Endothelial cell of umbilical vein (primary cell): ENCODE measurements around the gene AP2B1. TPM values are rescaled to one million over a fixed set of nuclear protein-coding genes. Genes with fewer than 3 reads are reported as not detected.

Source experiments
- BruUV-seq: library from RNA; stranded (reverse); fragments of 400-500 nt; replicated peaks from 2 replicates; lab custom pipeline; 2021; lab: Mats Ljungman, UMichigan
- CTCF ChIA-PET: fragments of 300-600, 350-600 bp; sonication (Branson Sonifier 250); formaldehyde crosslinking; loops from one replicate; lab custom pipeline; 2021; ENCODE audit warnings: antibody characterized with exemption, inconsistent platforms; lab: Charles Lee
- POLR2A ChIA-PET: fragments of 300-600, 350-600 bp; sonication (Branson Sonifier 250); formaldehyde crosslinking; loops from one replicate; lab custom pipeline; 2021; ENCODE audit warnings: antibody characterized with exemption, inconsistent platforms; lab: Charles Lee
- DNase-seq: peaks from one replicate; pipeline ENCODE4 v3.0.0-alpha.2; 2011; ENCODE audit warnings: low read depth, low spot score
- FAIRE-seq: peaks from 2 replicates; lab custom pipeline; 2011; peaks lifted over from hg19 to GRCh38; lab: Jason Lieb, UNC
- H2AFZ ChIP-seq: 2 replicates; pipeline ENCODE4 v1.6.0; 2012; ENCODE audit warnings: low read depth, low read length, control low read depth, inconsistent platforms
- H3K27ac ChIP-seq: 2 replicates; pipeline ENCODE4 v1.5.1; 2011; ENCODE audit warnings: low read depth, mild to moderate bottlenecking, control low read depth, low read length, moderate library complexity; ENCODE audit not compliant: insufficient read depth
- H3K27me3 ChIP-seq, 2 experiments: 2 replicates each; pipeline versions ENCODE4 v1.6.0 to v1.6.1; 2011; ENCODE audit warnings: low read length in 2 of 2, mixed read lengths in 1 of 2; ENCODE audit not compliant: control insufficient read depth in 2 of 2, insufficient read depth in 2 of 2
- H3K36me3 ChIP-seq, 2 experiments: 2 replicates in 1 of 2; 3 replicates in 1 of 2; pipeline ENCODE4 v1.5.1; 2011; ENCODE audit warnings: low read length in 2 of 2, mild to moderate bottlenecking in 1 of 2, moderate library complexity in 1 of 2; ENCODE audit not compliant: control insufficient read depth in 2 of 2, insufficient read depth in 2 of 2; ENCODE audit errors: extremely low read depth in 1 of 2
- H3K4me1 ChIP-seq: 3 replicates; pipeline ENCODE4 v1.5.1; 2011; ENCODE audit warnings: mild to moderate bottlenecking, low read length; ENCODE audit not compliant: control insufficient read depth, insufficient read depth; ENCODE audit errors: extremely low read depth
- H3K4me2 ChIP-seq: 2 replicates; pipeline ENCODE4 v1.6.1; 2011; ENCODE audit warnings: low read length, control low read depth, mixed read lengths; ENCODE audit not compliant: insufficient read depth
- H3K4me3 ChIP-seq, 3 experiments: fragments of 200-600 bp in 1 of 3; sonication (generic), shearing (Covaris generic) in 1 of 3; replicated peaks in 1 of 3; 2 replicates each; pipeline ENCODE4 v1.5.1; 2011 to 2016; ENCODE audit warnings: control low read depth in 3 of 3, low read length in 3 of 3, mild to moderate bottlenecking in 2 of 3, inconsistent platforms in 1 of 3, low read depth in 1 of 3, moderate library complexity in 1 of 3; ENCODE audit not compliant: insufficient read depth in 1 of 3
- H3K79me2 ChIP-seq: 2 replicates; pipeline ENCODE4 v1.6.0; 2012; ENCODE audit warnings: low read length, inconsistent platforms; ENCODE audit not compliant: control insufficient read depth, insufficient read depth
- H3K9ac ChIP-seq: replicated peaks from 2 replicates; pipeline ENCODE3; 2011; ENCODE audit warnings: low read length, control low read depth; ENCODE audit not compliant: insufficient read depth; ENCODE audit errors: extremely low read depth
- H3K9me1 ChIP-seq: replicated peaks from 3 replicates; pipeline ENCODE4 v1.6.0; 2011; ENCODE audit warnings: mild to moderate bottlenecking, low read length; ENCODE audit not compliant: control insufficient read depth, insufficient read depth; ENCODE audit errors: extremely low read depth
- H3K9me3 ChIP-seq: replicated peaks from 2 replicates; pipeline ENCODE4 v1.5.1; 2012; ENCODE audit warnings: low read length, inconsistent platforms; ENCODE audit not compliant: control insufficient read depth, insufficient read depth
- H4K20me1 ChIP-seq: replicated peaks from 2 replicates; pipeline ENCODE3; 2011; ENCODE audit warnings: mild to moderate bottlenecking, low read length; ENCODE audit not compliant: control insufficient read depth, insufficient read depth; ENCODE audit errors: extremely low read depth
- EZH2 ChIP-seq: IDR thresholded peaks from 2 replicates; pipeline ENCODE4 v1.6.1; 2012; ENCODE audit warnings: borderline replicate concordance, low read depth, mild to moderate bottlenecking, moderate library complexity, low read length, inconsistent platforms; ENCODE audit not compliant: severe bottlenecking
- FOS ChIP-seq: IDR thresholded peaks from 2 replicates; pipeline ENCODE4 v1.6.1; 2011; ENCODE audit warnings: mild to moderate bottlenecking, low read length, moderate library complexity, borderline replicate concordance; ENCODE audit not compliant: insufficient read depth
- GATA2 ChIP-seq: IDR thresholded peaks from 2 replicates; pipeline ENCODE4 v1.7.0; 2011; ENCODE audit warnings: low read depth, mild to moderate bottlenecking, moderate library complexity, mixed read lengths, low read length; ENCODE audit not compliant: insufficient read length, insufficient read depth
- JUN ChIP-seq: IDR thresholded peaks from 2 replicates; pipeline ENCODE4 v1.6.1; 2011; ENCODE audit warnings: borderline replicate concordance, low read depth; ENCODE audit not compliant: insufficient read length, insufficient read depth
- MYC ChIP-seq: IDR thresholded peaks from one replicate; pipeline ENCODE4 v1.6.1; 2011; ENCODE audit warnings: mild to moderate bottlenecking, low read depth, low read length
- POLR2A ChIP-seq: IDR thresholded peaks from 2 replicates; pipeline ENCODE4 v1.6.1; 2012; ENCODE audit warnings: low read depth, mild to moderate bottlenecking, control low read depth, low read length
- POLR2AphosphoS5 ChIP-seq: IDR thresholded peaks from 2 replicates; pipeline ENCODE4 v1.6.1; 2012; ENCODE audit warnings: low read depth, mild to moderate bottlenecking, control low read depth, low read length, moderate library complexity; ENCODE audit not compliant: insufficient read depth
- dilution Hi-C: fragments of 300-500 bp; cut with MboI; formaldehyde crosslinking; loops from one replicate; pipeline ENCODE4 v1.15.0; 2019; ENCODE audit warnings: low sequenced_read_pairs; ENCODE audit not compliant: extremely low pct_ligation_motif_present
- intact Hi-C: fragments of 100-400 bp; cut with micrococcal nuclease; formaldehyde crosslinking; loops from one replicate; pipeline ENCODE4 v1.10.0; 2022
- polyA plus RNA-seq, 4 experiments: library from polyadenylated mRNA; depleted of rRNA in 3 of 4; stranded (reverse) in 3 of 4; unstranded in 1 of 4; fragments of >200 nt; gene quantifications; 2 replicates each; pipeline versions ENCODE4 v1.2.1 to v1.2.3, GENCODE V29; 2011 to 2012; ENCODE audit warnings: missing spikeins in 1 of 4
- total RNA-seq: library from RNA; stranded (reverse); gene quantifications from 2 replicates; pipeline ENCODE4 v1.2.3, GENCODE V29; 2021
- TF ChIP-seq, protein P1 (sequence below): IDR thresholded peaks from 2 replicates; pipeline ENCODE4 v1.6.1; 2011; ENCODE audit not compliant: insufficient read depth, insufficient read length
- TF ChIP-seq, protein P2 (sequence below), 2 donors: IDR thresholded peaks; 1 replicate in 1 of 2; 2 replicates in 1 of 2; pipeline ENCODE4 v1.5.1; 2011; ENCODE audit warnings: low read length in 2 of 2, mild to moderate bottlenecking in 2 of 2, moderate library complexity in 2 of 2, control low read depth in 1 of 2, inconsistent platforms in 1 of 2, low read depth in 1 of 2; ENCODE audit not compliant: insufficient read depth in 1 of 2; ENCODE audit errors: extremely low read depth in 1 of 2

Gene AP2B1
- total and polyA plus RNA-seq, 2 donors (not counting 3 experiments of a cell fraction or from before 2014, with no cell fraction given), result 106 to 198 TPM

DNA sequence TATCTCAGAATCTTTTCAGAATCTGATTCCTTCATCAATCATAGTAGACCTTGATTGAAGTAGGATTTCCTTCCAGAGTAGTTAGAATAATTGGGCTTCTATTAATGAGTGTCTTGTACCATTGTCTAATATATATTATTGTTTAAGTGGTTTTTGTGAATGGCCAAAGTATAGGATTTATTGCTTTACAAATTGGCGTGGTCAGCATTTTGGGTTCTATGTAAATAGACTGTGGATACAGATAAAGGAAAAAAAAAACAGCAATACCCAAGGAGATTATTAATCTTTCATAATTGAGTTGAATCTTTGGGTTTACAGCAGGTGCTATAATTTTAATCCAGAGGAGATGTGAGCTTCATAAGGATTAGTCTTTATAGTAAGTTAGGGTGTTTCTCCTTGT is 64.3 kb downstream of the AP2B1 start:
- Histone ChIP-seq H3K36me3 (peaks cover 5 to 14% of the 10 kb centered on the region in 2 experiments), H3K9me1 (no peaks in the 10 kb centered on the region), H3K4me1 (no peaks in the 10 kb centered on the region), H3K4me3 (no peak overlapping the region), H3K4me2 (no peak overlapping the region), H3K9me3 (no peaks in the 10 kb centered on the region), H3K79me2 (peaks cover 14% of the 10 kb centered on the region), H2AFZ (no peak overlapping the region), H4K20me1 (no peaks in the 10 kb centered on the region), H3K27me3 (no peaks in the 10 kb centered on the region), H3K9ac (no peak overlapping the region), H3K27ac (no peak overlapping the region)
- FAIRE-seq (no peak), DNase-seq (no peak)
- intact Hi-C loops, result no loop called here
- POLR2A ChIA-PET, result no interaction called here
- no TSS peak for BruUV-seq
- CTCF ChIA-PET, result interaction anchor here (1.1 to 2.3 kb wide), 5 partner anchors 8 to 96 kb away, joined by 3 to 6 read pairs (median 3); no protein-coding TSS in a partner anchor
- TF ChIP-seq JUN (no peak), POLR2AphosphoS5 (no peak), POLR2A (no peak), GATA2 (no peak), MYC (no peak), FOS (no peak), EZH2 (no peak)
- TF ChIP-seq, protein P1, sequence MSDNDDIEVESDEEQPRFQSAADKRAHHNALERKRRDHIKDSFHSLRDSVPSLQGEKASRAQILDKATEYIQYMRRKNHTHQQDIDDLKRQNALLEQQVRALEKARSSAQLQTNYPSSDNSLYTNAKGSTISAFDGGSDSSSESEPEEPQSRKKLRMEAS, result no peak
- TF ChIP-seq, protein P2, sequence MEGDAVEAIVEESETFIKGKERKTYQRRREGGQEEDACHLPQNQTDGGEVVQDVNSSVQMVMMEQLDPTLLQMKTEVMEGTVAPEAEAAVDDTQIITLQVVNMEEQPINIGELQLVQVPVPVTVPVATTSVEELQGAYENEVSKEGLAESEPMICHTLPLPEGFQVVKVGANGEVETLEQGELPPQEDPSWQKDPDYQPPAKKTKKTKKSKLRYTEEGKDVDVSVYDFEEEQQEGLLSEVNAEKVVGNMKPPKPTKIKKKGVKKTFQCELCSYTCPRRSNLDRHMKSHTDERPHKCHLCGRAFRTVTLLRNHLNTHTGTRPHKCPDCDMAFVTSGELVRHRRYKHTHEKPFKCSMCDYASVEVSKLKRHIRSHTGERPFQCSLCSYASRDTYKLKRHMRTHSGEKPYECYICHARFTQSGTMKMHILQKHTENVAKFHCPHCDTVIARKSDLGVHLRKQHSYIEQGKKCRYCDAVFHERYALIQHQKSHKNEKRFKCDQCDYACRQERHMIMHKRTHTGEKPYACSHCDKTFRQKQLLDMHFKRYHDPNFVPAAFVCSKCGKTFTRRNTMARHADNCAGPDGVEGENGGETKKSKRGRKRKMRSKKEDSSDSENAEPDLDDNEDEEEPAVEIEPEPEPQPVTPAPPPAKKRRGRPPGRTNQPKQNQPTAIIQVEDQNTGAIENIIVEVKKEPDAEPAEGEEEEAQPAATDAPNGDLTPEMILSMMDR (IDR thresholded peaks at IDR 0.05; ENCODE audit: extremely low read depth in 1 of 2, insufficient read depth in 1 of 2, low read depth in 1 of 2, low read length in 2 of 2), result no peak
- dilution Hi-C loops, result no loop called here
